Loucy (cell line): ENCODE data around the gene BACE2.

Experiments
- H2AFZ ChIP-seq: fragments of 200-600 bp; sonication (generic); 2 replicates; pipeline ENCODE4 v1.6.0; 2016; ENCODE audit warnings: antibody characterized with exemption, mild to moderate bottlenecking, low read length, moderate library complexity
- H3F3A ChIP-seq: fragments of 200-600 bp; 2 replicates; pipeline ENCODE4 v1.6.0; 2016; ENCODE audit warnings: antibody characterized with exemption, low read depth, mild to moderate bottlenecking
- H3K27me3 ChIP-seq: fragments of 200-600 bp; sonication (generic); 2 replicates; pipeline ENCODE4 v1.6.1; 2014; ENCODE audit warnings: low read length, mild to moderate bottlenecking; ENCODE audit not compliant: insufficient read depth, poor library complexity, severe bottlenecking
- H3K36me3 ChIP-seq: fragments of 200-600 bp; sonication (generic); 2 replicates; pipeline ENCODE4 v1.6.1; 2016; ENCODE audit warnings: low read length; ENCODE audit not compliant: insufficient read depth
- H3K4me1 ChIP-seq: fragments of 200-600 bp; sonication (generic); 2 replicates; pipeline ENCODE4 v1.5.1; 2014; ENCODE audit warnings: low read length, mild to moderate bottlenecking; ENCODE audit not compliant: insufficient read depth, poor library complexity, severe bottlenecking
- H3K4me2 ChIP-seq: fragments of 200-600 bp; sonication (generic); 2 replicates; pipeline ENCODE4 v1.6.0; 2014; ENCODE audit warnings: antibody characterized with exemption, low read length, low read depth, mild to moderate bottlenecking; ENCODE audit not compliant: poor library complexity, severe bottlenecking
- H3K4me3 ChIP-seq: fragments of 200-600 bp; sonication (generic); 2 replicates; pipeline ENCODE4 v1.5.1; 2014; ENCODE audit warnings: low read length, mild to moderate bottlenecking, mixed read lengths; ENCODE audit not compliant: poor library complexity, severe bottlenecking
- H3K79me2 ChIP-seq: fragments of 200-600 bp; sonication (generic); 2 replicates; pipeline ENCODE4 v1.6.1; 2014; ENCODE audit warnings: low read length; ENCODE audit not compliant: insufficient read depth
- H3K9ac ChIP-seq: fragments of 200-600 bp; sonication (generic); 2 replicates; pipeline ENCODE4 v1.6.0; 2014; ENCODE audit warnings: mild to moderate bottlenecking, low read depth, low read length, moderate library complexity; ENCODE audit not compliant: poor library complexity, severe bottlenecking
- H3K9me2 ChIP-seq: fragments of 200-600 bp; sonication (generic); replicated peaks from 2 replicates; pipeline ENCODE4 v1.6.1; 2016; ENCODE audit warnings: low read depth, low read length, mixed read lengths
- H3K9me3 ChIP-seq: fragments of 200-600 bp; sonication (generic); 2 replicates; pipeline ENCODE4 v1.6.1; 2014; ENCODE audit warnings: mild to moderate bottlenecking, antibody characterized with exemption, low read length, low read depth; ENCODE audit not compliant: insufficient read depth
- H4K20me1 ChIP-seq: fragments of 200-600 bp; sonication (generic); 2 replicates; pipeline ENCODE4 v1.6.0; 2014; ENCODE audit warnings: antibody characterized with exemption, low read length, mild to moderate bottlenecking; ENCODE audit not compliant: insufficient read depth, poor library complexity, severe bottlenecking
- EZH2phosphoT487 ChIP-seq: fragments of 200-600 bp; IDR thresholded peaks from 2 replicates; pipeline ENCODE4 v1.6.1; 2018; ENCODE audit warnings: antibody characterized with exemption, mild to moderate bottlenecking, moderate library complexity, borderline replicate concordance
- TF ChIP-seq, protein P1 (sequence below): fragments of 200-600 bp; sonication (generic); conservative IDR thresholded peaks from 2 replicates; pipeline ENCODE4 v1.5.1; 2014; ENCODE audit warnings: mild to moderate bottlenecking, antibody characterized with exemption, low read length

BACE2 gene

DNA sequence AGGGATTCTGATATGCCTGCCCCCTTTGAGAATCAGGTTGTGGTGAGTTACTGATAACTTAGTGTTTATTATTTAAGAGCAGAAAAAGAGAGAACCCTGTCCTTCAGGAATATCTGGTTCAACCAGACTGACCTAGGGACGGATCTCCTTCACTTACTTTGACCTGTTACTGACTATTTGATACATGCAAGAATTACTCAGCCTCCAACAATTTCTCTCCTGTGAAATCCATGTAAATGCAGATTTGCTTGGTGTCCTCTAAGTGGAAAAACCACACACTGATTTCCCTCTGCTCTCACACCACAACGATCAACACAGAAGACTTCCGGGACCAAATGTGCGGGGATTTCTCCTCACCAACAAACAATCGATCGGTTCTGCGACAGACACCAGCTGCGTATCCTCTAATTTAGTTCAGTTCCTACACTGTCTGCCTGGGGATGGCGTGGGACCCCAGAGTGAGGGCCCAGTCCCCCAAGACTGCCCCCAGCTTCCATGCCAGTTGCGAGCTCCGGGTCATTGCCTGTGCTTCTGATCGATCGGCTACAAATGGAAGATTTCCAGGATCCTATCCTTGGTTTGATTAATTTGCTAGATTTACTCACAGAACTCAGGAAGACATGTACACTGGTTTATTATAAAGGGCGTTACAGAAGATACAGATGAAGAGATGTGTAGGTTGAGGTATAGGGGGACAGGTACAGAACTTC, 51.7 kb downstream of the BACE2 start:
- no peaks in the 10 kb centered on the region for H4K20me1 ChIP-seq
- H3K4me2 ChIP-seq, result no peak overlapping the region
- no peaks in the 10 kb centered on the region for H3K9me3 ChIP-seq
- H3K79me2 ChIP-seq, result no peaks in the 10 kb centered on the region
- no peaks in the 10 kb centered on the region for H3K4me1 ChIP-seq
- H3K9me2 ChIP-seq, result no peaks in the 10 kb centered on the region
- H3K36me3 ChIP-seq, result no peaks in the 10 kb centered on the region
- TF ChIP-seq, protein P1, sequence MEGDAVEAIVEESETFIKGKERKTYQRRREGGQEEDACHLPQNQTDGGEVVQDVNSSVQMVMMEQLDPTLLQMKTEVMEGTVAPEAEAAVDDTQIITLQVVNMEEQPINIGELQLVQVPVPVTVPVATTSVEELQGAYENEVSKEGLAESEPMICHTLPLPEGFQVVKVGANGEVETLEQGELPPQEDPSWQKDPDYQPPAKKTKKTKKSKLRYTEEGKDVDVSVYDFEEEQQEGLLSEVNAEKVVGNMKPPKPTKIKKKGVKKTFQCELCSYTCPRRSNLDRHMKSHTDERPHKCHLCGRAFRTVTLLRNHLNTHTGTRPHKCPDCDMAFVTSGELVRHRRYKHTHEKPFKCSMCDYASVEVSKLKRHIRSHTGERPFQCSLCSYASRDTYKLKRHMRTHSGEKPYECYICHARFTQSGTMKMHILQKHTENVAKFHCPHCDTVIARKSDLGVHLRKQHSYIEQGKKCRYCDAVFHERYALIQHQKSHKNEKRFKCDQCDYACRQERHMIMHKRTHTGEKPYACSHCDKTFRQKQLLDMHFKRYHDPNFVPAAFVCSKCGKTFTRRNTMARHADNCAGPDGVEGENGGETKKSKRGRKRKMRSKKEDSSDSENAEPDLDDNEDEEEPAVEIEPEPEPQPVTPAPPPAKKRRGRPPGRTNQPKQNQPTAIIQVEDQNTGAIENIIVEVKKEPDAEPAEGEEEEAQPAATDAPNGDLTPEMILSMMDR, result no peak
- no peak for TF ChIP-seq EZH2phosphoT487
- no peak overlapping the region for H2AFZ ChIP-seq
- no peak overlapping the region for H3K4me3 ChIP-seq
- no peak overlapping the region for H3K9ac ChIP-seq
- no peaks in the 10 kb centered on the region for H3F3A ChIP-seq
- H3K27me3 ChIP-seq, result no peaks in the 10 kb centered on the region

DNA sequence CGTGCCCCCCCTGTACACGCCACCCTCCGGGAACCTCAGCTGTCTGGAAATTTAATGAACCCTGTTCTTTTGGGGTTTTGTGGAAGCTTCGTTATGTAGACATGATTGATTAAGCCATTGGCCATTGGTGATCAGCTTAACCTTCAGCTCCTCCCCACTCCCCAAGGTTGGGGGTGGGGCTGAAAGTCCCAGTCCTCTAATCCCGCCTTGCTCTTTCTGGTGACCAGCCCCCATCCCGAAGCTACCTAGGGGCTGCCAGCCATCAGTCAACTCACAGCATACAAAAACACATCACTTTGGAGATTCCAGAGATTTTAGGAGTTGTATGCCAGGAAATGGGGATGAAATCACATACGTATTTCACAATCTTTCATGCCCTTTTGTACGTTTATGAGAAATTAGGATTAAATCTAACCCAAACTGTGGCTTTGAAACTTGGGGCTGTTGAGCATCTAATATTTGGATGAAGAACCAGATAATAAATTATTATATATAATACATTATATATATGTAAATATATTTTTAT, 52.3 kb downstream of the BACE2 start:
- Histone ChIP-seq H3K36me3 (no peaks in the 10 kb centered on the region), H2AFZ (no peak overlapping the region), H3K9me3 (no peaks in the 10 kb centered on the region), H3K79me2 (no peaks in the 10 kb centered on the region), H3K9ac (no peak overlapping the region), H3K27me3 (no peaks in the 10 kb centered on the region), H3F3A (no peaks in the 10 kb centered on the region), H3K4me2 (no peak overlapping the region), H3K4me3 (no peak overlapping the region), H3K4me1 (no peaks in the 10 kb centered on the region), H3K9me2 (no peaks in the 10 kb centered on the region), H4K20me1 (no peaks in the 10 kb centered on the region)
- TF ChIP-seq, protein P1, result no peak

DNA sequence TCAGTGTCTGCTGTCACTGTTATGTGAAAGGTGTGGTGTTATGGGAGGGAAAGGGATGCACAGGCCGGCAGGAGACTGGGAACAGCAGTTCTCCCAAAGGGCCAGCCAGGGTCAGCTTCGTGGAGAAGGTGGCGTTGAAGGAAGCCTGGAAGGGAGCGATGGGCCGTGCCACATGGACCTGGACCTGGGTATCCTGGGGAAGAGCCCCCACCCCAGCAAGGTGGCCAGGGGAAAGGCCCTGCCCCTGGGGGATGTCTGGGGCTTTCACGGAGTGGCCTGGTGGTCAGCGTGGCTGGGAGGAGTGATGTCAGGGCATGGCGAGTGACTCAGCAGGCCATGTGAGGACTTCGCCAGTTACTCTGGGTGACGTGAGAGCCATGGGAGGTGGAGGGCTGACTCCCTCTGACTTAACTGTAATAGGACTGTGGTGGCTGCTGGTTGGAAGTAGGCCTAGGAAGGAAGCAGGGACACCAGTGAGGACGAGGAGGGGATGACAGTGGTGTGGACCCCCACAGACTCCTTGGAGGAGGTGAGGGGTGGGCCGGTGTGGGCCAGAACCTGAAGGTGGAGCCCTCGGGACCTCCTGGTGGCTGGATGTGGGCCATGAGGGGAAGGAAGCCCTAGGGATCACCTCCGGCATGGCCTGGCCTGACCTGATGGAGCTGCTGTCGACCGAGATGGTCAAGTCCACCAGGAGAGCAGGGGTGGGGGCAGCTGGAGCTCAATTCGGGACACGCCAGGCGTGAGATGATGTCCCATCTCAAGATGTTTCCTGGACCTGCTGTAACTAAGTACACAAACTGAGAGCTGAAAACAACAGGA, 54.5 kb downstream of the BACE2 start:
- no peaks in the 10 kb centered on the region for H3K27me3 ChIP-seq

More for the DNA sequence above, 54.5 kb downstream of the BACE2 start:
- H2AFZ ChIP-seq, result no peak overlapping the region
- H3K36me3 ChIP-seq, result no peaks in the 10 kb centered on the region
- H3F3A ChIP-seq, result no peaks in the 10 kb centered on the region
- no peaks in the 10 kb centered on the region for H3K9me3 ChIP-seq
- no peaks in the 10 kb centered on the region for H3K79me2 ChIP-seq
- no peaks in the 10 kb centered on the region for H4K20me1 ChIP-seq
- TF ChIP-seq, protein P1, result no peak
- TF ChIP-seq EZH2phosphoT487, result no peak
- H3K4me2 ChIP-seq, result no peak overlapping the region
- peaks cover 10% of the 10 kb centered on the region for H3K4me1 ChIP-seq
- H3K9me2 ChIP-seq, result no peaks in the 10 kb centered on the region
- H3K4me3 ChIP-seq, result no peak overlapping the region
- H3K9ac ChIP-seq, result no peak overlapping the region
